K562 (cell line): ENCODE data around the gene TPD52L2. TPM values are rescaled to one million over a fixed set of nuclear protein-coding genes. Genes with fewer than 3 reads are reported as not detected.

Experiments
- ARID3B ChIP-seq: fragments of 250-450 bp; sonication (Bioruptor Pico); IDR thresholded peaks from 2 replicates; pipeline ENCODE4 v1.4.0; 2020; ENCODE audit warnings: borderline replicate concordance
- BHLHE40 ChIP-seq: IDR thresholded peaks from 2 replicates; pipeline ENCODE4 v1.6.1; 2011; ENCODE audit warnings: low read length, improper control_type of control experiment
- CEBPG ChIP-seq, 3 experiments: fragments of 200-800 bp in 1 of 3; sonication (Bioruptor generic) in 1 of 3; sonication (generic) in 1 of 3; formaldehyde crosslinking in 1 of 3; IDR thresholded peaks in 2 of 3; conservative IDR thresholded peaks in 1 of 3; 2 replicates each; pipeline versions ENCODE4 v1.6.1 to v1.8.0; 2016 to 2022; ENCODE audit warnings: missing compliant biosample characterization in 2 of 3, missing genetic modification characterization in 2 of 3, mild to moderate bottlenecking in 1 of 3, missing genetic modification reagents in 1 of 3
- CHD2 ChIP-seq: IDR thresholded peaks from 2 replicates; pipeline ENCODE4 v1.6.1; 2011; ENCODE audit warnings: low read depth, low read length
- FOXJ3 ChIP-seq: sonication (generic); formaldehyde crosslinking; IDR thresholded peaks from 2 replicates; pipeline ENCODE4 v1.4.0; 2020; ENCODE audit warnings: mild to moderate bottlenecking, missing genetic modification reagents
- PKNOX1 ChIP-seq: fragments of 450-650 bp; IDR thresholded peaks from 2 replicates; pipeline ENCODE4 v1.6.1; 2016
- PREB ChIP-seq: sonication (generic); formaldehyde crosslinking; IDR thresholded peaks from 2 replicates; pipeline ENCODE4 v1.8.1; 2023; ENCODE audit warnings: mild to moderate bottlenecking, missing genetic modification reagents
- RERE ChIP-seq: sonication (generic); formaldehyde crosslinking; IDR thresholded peaks from 2 replicates; pipeline ENCODE4 v1.8.0; 2023; ENCODE audit warnings: missing genetic modification reagents, mild to moderate bottlenecking, borderline replicate concordance
- SETDB1 ChIP-seq: IDR thresholded peaks from one replicate; pipeline ENCODE4 v1.6.1; 2012; ENCODE audit warnings: low read length, control low read depth, inconsistent platforms
- SMARCB1 ChIP-seq: IDR thresholded peaks from 2 replicates; pipeline ENCODE4 v1.6.1; 2011; ENCODE audit warnings: improper control_type of control experiment, low read depth; ENCODE audit not compliant: insufficient read length
- SRSF3 ChIP-seq: fragments of 200-400 bp; formaldehyde crosslinking; IDR thresholded peaks from 2 replicates; pipeline ENCODE4 v1.6.1; 2016; ENCODE audit warnings: mild to moderate bottlenecking, low read length, moderate library complexity; ENCODE audit not compliant: insufficient read depth
- THRB ChIP-seq: fragments of 450-650 bp; formaldehyde crosslinking; conservative IDR thresholded peaks from 2 replicates; pipeline ENCODE4 v1.4.0; 2022; ENCODE audit warnings: mild to moderate bottlenecking, missing genetic modification characterization
- ZC3H4 ChIP-seq: sonication (generic); formaldehyde crosslinking; IDR thresholded peaks from 2 replicates; pipeline ENCODE4 v1.9.0; 2021; ENCODE audit warnings: missing genetic modification reagents, borderline replicate concordance
- ZNF354B ChIP-seq: fragments of 250-450 bp; sonication (Bioruptor Pico); IDR thresholded peaks from 2 replicates; pipeline ENCODE4 v1.4.0; 2020
- ZNF431 ChIP-seq: sonication (generic); formaldehyde crosslinking; IDR thresholded peaks from 2 replicates; pipeline ENCODE4 v1.8.0; 2022; ENCODE audit warnings: mild to moderate bottlenecking, missing genetic modification reagents
- ZNF589 ChIP-seq: fragments of 200-800 bp; sonication (Bioruptor generic); IDR thresholded peaks from 2 replicates; pipeline ENCODE4 v1.6.1; 2016; ENCODE audit warnings: low read depth, missing genetic modification characterization, missing compliant biosample characterization
- polyA plus RNA-seq, 8 experiments: library from polyadenylated mRNA; depleted of rRNA in 4 of 8; stranded (reverse) in 5 of 8; unstranded in 3 of 8; fragments of >200 nt; fragmentation: Nextera tagmentation in 2 of 8; fragmentation: Illumina TruSeq in 1 of 8; extraction: Ambion mirVana in 2 of 8; extraction: Trizol in 1 of 8; gene quantifications; 2 replicates each; pipeline versions ENCODE4 v1.2.1 to v1.2.3, GENCODE V29; 2011 to 2014; ENCODE audit warnings: inconsistent platforms in 1 of 8, missing spikeins in 1 of 8
- total RNA-seq, 7 experiments: library from RNA; depleted of rRNA in 6 of 7; stranded (reverse); fragments of >200 nt in 6 of 7; fragmentation: Illumina TruSeq in 2 of 7; extraction: Trizol in 2 of 7; gene quantifications; 2 replicates each; pipeline versions ENCODE4 v1.2.1 to v1.2.3, GENCODE V29; 2011 to 2021; ENCODE audit warnings: low replicate concordance in 1 of 7

TPD52L2 gene
- total and polyA plus RNA-seq, 9 of the 15 experiments (the other 6 are each of a cell fraction or from before 2014, with no cell fraction given): 1.9 to 117 (median 74.6) TPM

- no peak for TF ChIP-seq ARID3B (CRISPR knock-in tag)
- TF ChIP-seq PKNOX1: peak; percentile 23
- TF ChIP-seq SMARCB1: no peak
- no peak for TF ChIP-seq RERE (CRISPR knock-in tag)
- no peak for TF ChIP-seq PREB (CRISPR knock-in tag)
- no peak for TF ChIP-seq CHD2
- TF ChIP-seq ZNF431 (CRISPR knock-in tag): no peak
- no peak for TF ChIP-seq FOXJ3 (CRISPR knock-in tag)
- no peak for TF ChIP-seq SRSF3
- TF ChIP-seq SETDB1: no peak
- no peak for TF ChIP-seq BHLHE40
- TF ChIP-seq ZC3H4 (CRISPR knock-in tag): no peak
- peak; percentile 87; the same call in 1 of the 2 replicates for TF ChIP-seq THRB (CRISPR knock-in tag)
- no peak for TF ChIP-seq CEBPG (CRISPR knock-in tag; IDR thresholded peaks at IDR 0.05)
- no peak for TF ChIP-seq CEBPG (tag; conservative IDR thresholded peaks at IDR 0.05 in 1 of 2, IDR thresholded peaks at IDR 0.05 in 1 of 2)
- no peak for TF ChIP-seq ZNF589 (CRISPR knock-in tag)
- TF ChIP-seq ZNF354B (CRISPR knock-in tag): no peak
Measured at GRCh38 chr20:63846888-63847236, 18.2 kb upstream of the TPD52L2 start (continued).
